HuH-7 (cell line): ENCODE results near the gene SMIM10L1.
A peak's percentile ranks its signal among the peaks of the same experiment; 100 is the strongest.

Source experiments
- DNase-seq: peaks from one replicate; pipeline ENCODE4 v3.0.0; 2011; ENCODE audit warnings: low spot score

SMIM10L1 gene

DNA sequence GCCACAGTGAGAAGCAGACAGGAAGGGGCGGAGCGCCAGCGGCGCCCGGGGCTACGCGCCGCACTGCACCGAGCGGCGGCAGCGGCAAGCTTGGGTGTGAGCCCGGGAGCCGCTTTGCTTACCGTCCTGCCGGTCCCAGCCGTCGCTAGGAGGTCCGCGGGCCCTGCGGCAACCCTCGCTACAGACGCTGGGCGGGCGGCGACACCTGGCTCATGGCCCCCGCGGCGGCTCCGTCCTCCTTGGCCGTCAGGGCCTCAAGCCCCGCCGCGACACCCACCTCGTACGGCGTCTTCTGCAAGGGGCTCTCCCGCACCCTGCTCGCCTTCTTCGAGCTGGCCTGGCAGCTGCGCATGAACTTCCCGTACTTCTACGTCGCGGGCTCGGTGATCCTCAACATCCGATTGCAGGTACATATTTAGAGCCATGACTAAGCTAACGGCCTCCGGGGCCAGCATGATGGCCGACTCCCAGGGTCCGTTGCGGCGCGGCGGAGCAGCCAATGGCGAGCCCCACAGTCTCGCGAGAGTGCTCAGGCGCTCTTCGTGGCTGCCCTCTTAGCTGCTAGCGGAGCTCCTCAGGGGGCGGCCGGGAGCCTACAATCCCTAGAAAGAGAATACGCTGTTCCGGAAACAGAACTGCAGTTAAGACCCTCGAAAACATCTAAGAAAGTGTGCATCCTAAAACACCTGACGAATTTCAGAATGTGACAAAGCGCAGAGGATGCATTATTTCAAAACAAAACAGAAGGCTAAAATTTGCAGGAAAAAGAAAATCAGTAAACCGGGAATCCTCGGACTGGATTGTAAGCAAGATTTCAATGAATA lies at the start of gene SMIM10L1:
Gene SMIM10L1 (plus strand): TSS at position 50 of the 824 bp plus-strand sequence. CDS start 163 bp downstream, at position 213.
- peak; percentile 73 for DNase-seq

DNA sequence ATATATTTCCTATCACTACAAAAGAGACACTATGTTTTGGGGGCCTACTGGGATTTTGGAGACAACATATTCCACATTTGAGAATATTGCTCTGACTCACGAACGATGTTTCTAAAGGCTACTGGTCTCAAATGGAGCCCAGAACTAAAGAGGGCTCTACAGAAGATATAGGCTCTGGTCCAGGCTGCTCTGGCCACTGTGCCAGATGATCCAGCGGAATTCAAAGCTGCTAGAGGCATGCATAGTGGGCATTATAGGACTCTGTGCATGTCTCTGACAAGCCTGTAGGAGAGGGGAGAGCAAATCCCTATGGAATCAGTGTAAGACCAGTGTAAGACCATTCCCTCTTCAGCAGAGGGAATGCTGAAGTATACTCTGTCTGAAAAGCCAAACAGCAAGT lies 40.6 kb upstream of the SMIM10L1 start:
- DNase-seq = no peak

DNA sequence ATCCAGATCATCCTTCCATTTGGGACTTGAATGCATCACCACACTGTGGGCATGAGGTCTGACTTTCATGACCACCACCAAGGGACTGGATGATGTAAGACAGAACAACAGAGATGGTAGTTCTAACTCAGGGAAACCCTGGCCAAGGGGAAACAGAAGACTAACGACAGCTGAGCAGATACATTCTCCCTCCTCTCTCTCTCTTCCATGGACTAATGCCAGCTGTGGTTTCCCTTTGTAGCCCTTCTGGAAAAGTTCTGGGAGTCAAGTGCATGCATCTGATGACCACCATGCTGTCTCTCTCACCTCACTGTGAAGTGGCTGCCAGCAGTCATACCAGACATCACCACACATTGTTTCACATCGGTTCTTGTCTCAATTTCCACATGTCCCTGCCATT lies 40.0 kb upstream of the SMIM10L1 start:
- no peak for DNase-seq

- no peak for DNase-seq
These were observed 37.8 kb upstream of the SMIM10L1 start for GRCh38 chr12:11133162-11133561.

DNA sequence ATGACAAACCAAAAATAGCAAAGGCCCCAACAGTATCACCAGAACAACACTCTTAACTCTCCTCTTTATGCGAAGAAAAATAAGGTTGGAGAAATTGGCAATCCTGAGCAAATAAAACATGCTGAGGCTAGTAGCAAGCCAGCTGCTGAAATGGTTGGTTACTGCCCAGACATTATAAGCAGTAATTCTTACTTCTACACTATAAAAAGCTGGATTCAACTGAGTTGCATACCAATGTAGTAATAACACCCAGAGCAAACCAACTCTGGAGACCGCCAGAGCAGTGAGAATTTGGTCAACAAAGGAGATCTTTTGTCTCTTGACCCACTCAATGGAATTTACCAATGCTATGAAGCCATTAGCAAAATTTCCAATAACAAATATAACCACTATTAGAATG lies 37.2 kb upstream of the SMIM10L1 start:
- DNase-seq = no peak

- DNase-seq = no peak
These were observed 36.7 kb upstream of the SMIM10L1 start, which contains the start of gene TAS2R30 for GRCh38 chr12:11134305-11134704. Gene TAS2R30, minus strand, starts transcription at chr12:11134644. Its CDS starts 400 bp downstream, at chr12:11134244.

GRCh38 chr12:11136075-11136474 lies 34.9 kb upstream of the SMIM10L1 start:
- DNase-seq = no peak

DNA sequence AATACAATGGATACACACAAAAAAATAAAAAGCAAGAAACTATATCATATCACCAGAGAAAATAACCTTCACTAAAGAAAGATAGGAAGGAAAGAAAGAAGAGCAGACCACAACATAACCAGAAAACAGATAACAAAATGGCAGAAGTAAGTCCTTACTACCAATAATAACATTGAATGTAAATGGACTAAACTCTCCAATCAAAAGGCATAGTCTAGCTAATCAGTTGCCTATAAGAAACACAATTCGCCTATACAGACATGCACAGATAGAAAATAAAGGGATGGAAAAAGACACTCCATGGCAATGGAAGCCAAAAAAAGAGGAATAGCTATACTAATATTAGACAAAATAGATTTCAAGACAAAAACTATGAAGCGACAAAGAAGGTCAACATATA lies 27.6 kb upstream of the SMIM10L1 start:
- no peak for DNase-seq

DNA sequence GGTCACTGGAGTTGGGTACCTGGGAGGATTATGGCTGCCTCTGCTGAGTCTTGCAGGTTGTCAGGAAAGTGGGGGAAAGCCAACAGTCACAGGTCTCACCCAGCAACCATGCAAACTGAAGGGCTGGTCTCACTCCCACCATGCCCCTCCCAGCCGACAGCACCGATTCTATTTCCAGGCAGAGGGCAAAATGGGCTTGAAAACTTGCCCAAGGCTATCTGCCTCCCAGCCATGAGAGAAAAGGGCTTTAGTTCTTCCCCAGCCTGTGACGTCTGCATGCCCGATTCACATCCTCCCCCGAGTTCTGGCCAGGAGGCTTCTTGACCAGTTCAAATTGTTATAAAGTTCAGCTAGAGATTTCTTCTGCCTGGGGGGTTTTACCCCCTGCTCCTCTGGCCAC lies 26.7 kb upstream of the SMIM10L1 start:
- DNase-seq = no peak

DNA sequence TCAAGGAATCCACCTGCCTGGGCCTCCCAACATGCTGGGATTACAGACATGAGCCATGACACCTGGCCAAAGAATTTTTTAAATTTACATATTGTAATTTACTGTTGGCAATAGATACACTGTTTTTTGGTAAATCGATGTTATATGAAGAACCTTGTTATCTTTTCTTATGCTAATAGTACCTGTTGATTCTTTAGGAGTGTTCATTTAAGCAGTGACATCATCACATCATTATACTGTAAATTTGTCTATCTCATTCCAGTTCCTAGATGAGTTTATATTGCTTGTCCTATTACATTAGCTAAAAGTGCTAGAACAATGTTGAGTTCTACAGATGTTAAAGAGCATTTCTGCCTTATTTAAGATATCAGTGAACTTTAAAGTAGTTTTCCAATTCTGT lies 23.6 kb upstream of the SMIM10L1 start:
- no peak for DNase-seq

DNA sequence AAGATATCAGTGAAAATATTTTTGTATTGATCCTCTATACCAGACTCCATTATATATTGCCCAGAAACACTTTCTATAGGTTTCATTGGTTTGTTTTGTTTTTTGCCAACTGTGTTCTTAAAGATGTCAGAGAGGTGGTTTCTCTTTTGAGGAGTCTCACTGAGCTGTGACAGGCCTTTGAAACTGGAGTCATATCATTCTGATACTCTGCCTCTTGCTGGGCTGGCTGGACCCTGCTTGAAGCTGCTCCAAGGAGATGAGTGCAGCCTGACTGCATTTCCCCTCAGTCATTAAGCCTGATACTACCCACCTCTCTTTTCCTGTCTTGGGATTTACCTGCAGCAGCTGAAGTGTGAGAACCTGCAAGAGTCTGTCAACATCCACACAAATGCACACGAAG lies 20.2 kb upstream of the SMIM10L1 start:
- DNase-seq = no peak

DNA sequence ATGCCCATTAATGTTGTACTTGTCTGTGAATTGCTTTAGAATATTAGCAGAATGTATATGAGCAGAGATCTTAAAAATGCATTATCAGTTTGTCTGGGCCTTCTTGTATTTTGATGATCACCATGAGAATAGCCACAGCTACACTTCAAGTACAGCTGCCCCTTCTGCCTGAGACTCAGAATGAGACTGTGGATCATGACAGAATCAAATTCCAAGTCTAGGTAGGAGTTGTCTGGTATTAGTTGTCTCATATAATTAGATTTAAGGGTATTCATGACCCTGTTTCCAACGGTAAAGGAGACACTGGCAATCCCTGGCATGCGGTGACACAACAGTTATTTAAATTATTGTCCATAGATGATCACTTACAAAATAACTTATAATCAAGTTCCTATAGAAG lies 18.3 kb upstream of the SMIM10L1 start:
- no peak for DNase-seq

DNA sequence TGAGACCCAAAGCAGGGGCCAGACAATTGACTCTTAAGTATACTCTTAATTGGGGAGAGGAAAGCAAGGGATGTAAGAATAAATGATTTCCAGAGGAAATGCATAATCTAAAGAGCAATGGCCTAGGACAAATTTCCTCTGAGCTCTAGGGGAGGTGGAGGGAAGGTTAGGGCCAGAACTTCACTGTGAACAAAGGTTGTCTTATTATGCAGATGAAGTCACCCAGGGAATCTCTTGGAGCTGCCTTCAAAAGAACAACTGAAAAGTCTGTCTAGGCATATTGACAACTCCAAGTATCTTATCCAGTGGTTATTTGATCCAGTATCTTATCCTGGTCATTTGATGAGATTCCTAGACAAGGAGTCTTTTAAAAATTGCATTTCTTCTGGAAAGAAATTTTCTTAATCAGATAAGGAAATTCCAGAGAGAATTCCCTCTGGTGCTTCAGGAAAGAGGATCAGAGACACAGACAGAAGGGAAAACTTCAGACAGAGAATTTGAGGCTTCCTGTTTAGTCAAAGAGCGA lies 16.5 kb upstream of the SMIM10L1 start:
- DNase-seq = no peak

DNA sequence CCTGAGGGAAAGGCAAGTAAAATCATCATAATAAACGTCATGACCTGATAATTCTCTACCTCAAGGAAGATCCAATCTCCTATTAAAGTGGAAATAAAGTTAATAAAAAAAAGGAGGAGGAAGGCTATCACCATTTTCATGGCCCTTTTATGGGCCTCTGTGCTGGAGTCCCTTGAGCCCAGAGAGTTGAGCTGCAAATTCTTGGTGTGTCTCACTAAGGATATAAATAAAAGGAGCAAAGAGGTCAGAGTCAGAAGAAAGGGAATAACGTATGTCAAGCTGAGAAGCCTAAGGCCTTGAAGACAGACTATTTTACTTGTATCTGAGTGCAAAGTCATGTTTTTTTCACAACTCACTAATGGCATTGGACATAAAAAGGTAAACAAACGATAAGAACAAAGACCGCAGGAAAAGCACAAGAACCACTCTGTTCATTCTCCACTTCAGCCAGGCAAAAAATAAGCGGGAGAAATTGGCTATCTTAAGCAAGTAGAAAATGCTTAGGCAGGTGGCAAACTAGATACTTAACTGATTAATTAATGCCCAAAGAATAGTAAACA lies 12.0 kb upstream of the SMIM10L1 start:
- DNase-seq = no peak

- no peak for DNase-seq
These were observed 8.5 kb upstream of the SMIM10L1 start for GRCh38 chr12:11162502-11162901.

DNA sequence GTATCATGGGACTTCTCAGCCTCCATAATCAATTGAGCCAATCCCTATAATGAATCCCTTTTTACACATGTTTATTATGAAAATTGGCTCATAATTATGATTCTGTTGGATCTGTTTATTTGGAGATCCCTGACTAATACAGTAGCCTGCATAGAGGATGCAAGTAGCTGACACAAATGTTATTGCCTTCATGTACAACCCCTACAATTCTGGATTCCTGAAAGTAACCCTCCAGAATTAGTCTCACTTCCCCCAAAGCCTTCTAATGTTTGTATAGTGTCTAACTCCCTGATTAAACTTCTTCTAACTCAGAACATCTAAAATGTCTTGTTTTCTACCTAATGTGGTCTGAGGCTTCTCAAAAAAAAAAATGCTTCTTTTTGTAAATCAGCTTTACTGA lies 6.6 kb upstream of the SMIM10L1 start:
- DNase-seq = no peak

- DNase-seq = no peak
These were observed 4.7 kb upstream of the SMIM10L1 start for GRCh38 chr12:11166300-11166699.

DNA sequence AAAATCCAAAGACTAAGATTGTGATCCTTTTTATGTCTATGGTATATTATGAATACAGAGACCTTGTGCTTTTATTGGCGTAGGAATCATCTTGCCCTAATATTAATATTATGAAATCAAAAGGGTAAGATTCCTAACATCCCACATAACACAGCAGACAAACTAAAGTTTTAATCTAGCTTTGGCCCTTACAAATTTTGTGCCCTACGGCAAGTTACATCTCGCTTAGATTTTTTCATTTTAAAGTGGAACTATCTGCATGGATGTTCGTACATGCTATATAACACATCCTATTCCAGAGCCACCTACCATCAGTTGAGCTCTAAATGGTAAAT lies 217 bp upstream of the SMIM10L1 start:
- no peak for DNase-seq

GRCh38 chr12:11171969-11172675 lies 1.1 kb downstream of the SMIM10L1 start:
- DNase-seq = no peak

DNA sequence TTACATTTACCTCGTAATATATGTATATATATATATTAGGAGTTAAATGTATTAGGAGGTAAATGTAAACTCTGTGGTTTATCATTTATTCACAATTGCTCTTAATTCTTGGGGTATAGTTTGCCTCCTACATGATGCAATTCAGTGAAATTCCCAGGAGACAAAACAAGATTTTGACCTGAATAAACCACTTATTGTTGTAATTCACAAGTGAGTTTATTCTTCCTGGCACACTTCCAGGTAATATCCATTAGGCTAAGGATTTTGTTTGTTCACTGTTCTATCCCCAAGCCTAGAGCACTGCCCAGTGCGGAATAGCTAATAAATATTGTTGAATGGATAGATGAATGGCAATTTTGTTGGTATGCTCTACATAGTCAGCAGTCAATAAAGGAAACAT lies 3.0 kb downstream of the SMIM10L1 start:
- no peak for DNase-seq

DNA sequence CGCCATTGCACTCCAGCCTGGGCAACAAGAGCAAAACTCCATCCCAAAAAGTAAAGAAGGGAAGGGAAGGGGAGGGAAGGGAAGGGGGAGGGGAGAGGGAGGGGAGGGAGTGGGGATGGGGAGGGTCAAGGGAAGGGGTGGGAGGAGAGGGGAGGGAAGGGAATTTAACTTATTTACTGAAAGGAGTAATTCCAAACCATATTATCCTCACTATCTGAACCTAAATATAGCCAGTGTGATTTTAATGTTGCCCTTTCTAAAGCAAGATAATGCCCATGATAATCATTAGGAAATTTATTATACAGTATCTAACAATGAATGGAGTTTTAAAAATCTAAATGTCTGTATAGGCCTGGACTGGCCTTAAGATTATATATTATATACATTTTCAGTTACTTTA lies 7.3 kb downstream of the SMIM10L1 start:
- DNase-seq = no peak

DNA sequence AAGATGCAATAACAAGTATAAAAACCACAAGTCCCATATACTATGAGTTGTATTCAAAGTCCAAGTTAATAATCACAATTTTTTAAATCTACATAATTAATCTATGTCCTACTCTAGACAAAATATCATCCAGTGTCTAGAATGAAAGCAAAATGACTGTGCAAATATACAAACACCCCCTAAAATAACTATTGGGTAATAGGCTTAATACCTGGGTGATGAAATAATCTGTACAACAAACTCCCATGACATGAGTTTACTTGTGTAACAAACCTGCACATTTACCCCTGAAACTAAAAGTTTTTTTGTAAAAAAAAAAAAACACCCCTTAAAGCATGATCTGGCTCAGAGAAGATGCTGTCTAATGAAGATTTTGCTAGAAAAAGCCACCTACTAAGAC lies 11.5 kb downstream of the SMIM10L1 start:
- no peak for DNase-seq

GRCh38 chr12:11183011-11183410 lies 12.0 kb downstream of the SMIM10L1 start:
- DNase-seq = no peak
